PC-9 (cell line): ENCODE results near the gene SMO. TPM values are rescaled to one million over a fixed set of nuclear protein-coding genes. Genes with fewer than 3 reads are reported as not detected.

Experiments used
- BruUV-seq: library from RNA; stranded (reverse); fragments of 400-500 nt; replicated peaks from 2 replicates; lab custom pipeline; 2021; lab: Mats Ljungman, UMichigan
- CTCF ChIA-PET: fragments of 300-600 bp; sonication (Branson Sonifier 250); formaldehyde crosslinking; loops from one replicate; lab custom pipeline; 2022; ENCODE audit warnings: antibody characterized with exemption; lab: Charles Lee
- POLR2A ChIA-PET: fragments of 300-600 bp; sonication (Branson Sonifier 250); formaldehyde crosslinking; loops from one replicate; lab custom pipeline; 2022; ENCODE audit warnings: antibody characterized with exemption; ENCODE audit not compliant: unreplicated experiment; lab: Charles Lee
- DNase-seq, 2 experiments: peaks; one replicate each; pipeline versions ENCODE4 v3.0.0 to v3.0.0-alpha.2; 2015 to 2022; ENCODE audit warnings: mixed read lengths in 1 of 2
- H2AFZ ChIP-seq: fragments of 200-600 bp; sonication (generic); 2 replicates; pipeline ENCODE4 v1.8.1; 2017; ENCODE audit warnings: antibody characterized with exemption
- H3F3A ChIP-seq: fragments of 200-600 bp; sonication (generic); 2 replicates; pipeline ENCODE4 v1.8.1; 2017; ENCODE audit warnings: antibody characterized with exemption, mild to moderate bottlenecking, low read depth; ENCODE audit not compliant: insufficient read depth
- H3K27ac ChIP-seq: fragments of 200-600 bp; sonication (generic); 2 replicates; pipeline ENCODE4 v1.6.1; 2016; ENCODE audit warnings: mixed run types
- H3K27me3 ChIP-seq: fragments of 200-600 bp; sonication (generic); 2 replicates; pipeline ENCODE4 v1.6.1; 2016; ENCODE audit warnings: low read depth, mixed run types; ENCODE audit not compliant: insufficient read depth
- H3K36me3 ChIP-seq: fragments of 200-600 bp; sonication (generic); 2 replicates; pipeline ENCODE4 v1.6.1; 2016; ENCODE audit warnings: low read depth, mixed run types
- H3K4me1 ChIP-seq: fragments of 200-600 bp; sonication (generic); replicated peaks from 2 replicates; pipeline ENCODE4 v1.6.1; 2016; ENCODE audit warnings: mixed run types; ENCODE audit not compliant: insufficient read depth
- H3K4me2 ChIP-seq: fragments of 200-600 bp; sonication (generic); 2 replicates; pipeline ENCODE4 v1.6.1; 2017; ENCODE audit warnings: mixed run types
- H3K4me3 ChIP-seq: fragments of 200-600 bp; sonication (generic); 2 replicates; pipeline ENCODE4 v1.6.1; 2016; ENCODE audit warnings: mixed run types
- H3K79me2 ChIP-seq: fragments of 200-600 bp; sonication (generic); 2 replicates; pipeline ENCODE4 v1.6.1; 2017; ENCODE audit warnings: low read depth, mixed run types
- H3K9me2 ChIP-seq: fragments of 200-600 bp; sonication (generic); 2 replicates; pipeline ENCODE4 v1.8.1; 2017; ENCODE audit warnings: mild to moderate bottlenecking; ENCODE audit not compliant: insufficient read depth
- H3K9me3 ChIP-seq: fragments of 200-600 bp; sonication (generic); 2 replicates; pipeline ENCODE4 v1.8.1; 2016; ENCODE audit warnings: low read depth; ENCODE audit not compliant: insufficient read depth
- H4K20me1 ChIP-seq: fragments of 200-600 bp; sonication (generic); 2 replicates; pipeline ENCODE4 v1.8.1; 2017; ENCODE audit not compliant: insufficient read depth
- CTCF ChIP-seq: fragments of 200-600 bp; sonication (generic); conservative IDR thresholded peaks from 2 replicates; pipeline ENCODE4 v1.6.1; 2017; ENCODE audit warnings: mixed run types, antibody characterized with exemption, mild to moderate bottlenecking, moderate library complexity
- EZH2 ChIP-seq: fragments of 200-600 bp; sonication (generic); IDR thresholded peaks from 2 replicates; pipeline ENCODE4 v1.8.0; 2017; ENCODE audit warnings: antibody characterized with exemption, low read depth
- intact Hi-C: fragments of 100-400 bp; cut with micrococcal nuclease; formaldehyde crosslinking; loops from one replicate; pipeline ENCODE4 v1.10.0; 2022; ENCODE audit not compliant: unreplicated experiment
- total RNA-seq: library from RNA; stranded (reverse); gene quantifications from 2 replicates; pipeline ENCODE4 v1.2.3, GENCODE V29; 2021

The SMO gene
- total RNA-seq, 1 experiment from 2014 or later = 1.2 TPM

- no peaks in the 10 kb centered on the region for H3K27me3 ChIP-seq
- H3K4me2 ChIP-seq = no peak overlapping the region
- TF ChIP-seq CTCF (no peak), EZH2 (no peak)
- H3K27ac ChIP-seq = no peak overlapping the region
- ChIA-PET POLR2A (interaction anchor here (0.6 kb wide), 1 partner anchor 178 kb away, joined by 8 read pairs; no protein-coding TSS in a partner anchor), CTCF (interaction anchor here (0.6 kb wide), 1 partner anchor 112 kb away, joined by 5 read pairs; no protein-coding TSS in a partner anchor)
- H2AFZ ChIP-seq = no peak overlapping the region
- H3K9me3 ChIP-seq = no peaks in the 10 kb centered on the region
- peaks cover 10% of the 10 kb centered on the region for H3K4me1 ChIP-seq
- no peaks in the 10 kb centered on the region for H3K36me3 ChIP-seq
- no peak overlapping the region for H3K4me3 ChIP-seq
- H3K9me2 ChIP-seq = no peaks in the 10 kb centered on the region
- peaks cover 9% of the 10 kb centered on the region for H3K79me2 ChIP-seq
- no TSS peak for BruUV-seq
- DNase-seq = no peak
- intact Hi-C loops = no loop called here
- no peaks in the 10 kb centered on the region for H3F3A ChIP-seq
- H4K20me1 ChIP-seq = no peaks in the 10 kb centered on the region
These were observed 43.2 kb downstream of the SMO start for GRCh38 chr7:129231666-129232065.

GRCh38 chr7:129238546-129238945 is 50.1 kb downstream of the SMO start:
- no TSS peak for BruUV-seq
- Histone ChIP-seq H3K27me3 (no peaks in the 10 kb centered on the region), H3K27ac (no peak overlapping the region), H3K4me1 (peaks cover 6% of the 10 kb centered on the region; the same call in 1 of the 2 replicates), H3F3A (no peaks in the 10 kb centered on the region), H3K36me3 (no peaks in the 10 kb centered on the region), H3K4me2 (no peak overlapping the region), H3K9me2 (no peaks in the 10 kb centered on the region), H3K9me3 (no peaks in the 10 kb centered on the region), H3K4me3 (no peak overlapping the region), H3K79me2 (no peaks in the 10 kb centered on the region), H2AFZ (no peak overlapping the region), H4K20me1 (no peaks in the 10 kb centered on the region)
- TF ChIP-seq EZH2 = no peak
- TF ChIP-seq CTCF = no peak
- intact Hi-C loops = no loop called here
- POLR2A ChIA-PET = no interaction called here
- CTCF ChIA-PET = no interaction called here
- no peak for DNase-seq

GRCh38 chr7:129240119-129240820 is 51.8 kb downstream of the SMO start:
- no peak overlapping the region for H3K4me3 ChIP-seq
- H3K36me3 ChIP-seq = no peaks in the 10 kb centered on the region
- no peaks in the 10 kb centered on the region for H3K9me3 ChIP-seq
- H3K27me3 ChIP-seq = no peaks in the 10 kb centered on the region
- BruUV-seq = no TSS peak
- no peaks in the 10 kb centered on the region for H3F3A ChIP-seq
- POLR2A ChIA-PET = interaction anchor here (0.6 kb wide), 1 partner anchor 406 kb away, joined by 3 read pairs; no protein-coding TSS in a partner anchor
- intact Hi-C loops = no loop called here
- H3K4me1 ChIP-seq = no peaks in the 10 kb centered on the region
- H3K9me2 ChIP-seq = no peaks in the 10 kb centered on the region
- no peak overlapping the region for H3K27ac ChIP-seq
- no peaks in the 10 kb centered on the region for H3K79me2 ChIP-seq
- no peak for DNase-seq
- no peak for TF ChIP-seq EZH2
- no peak for TF ChIP-seq CTCF
- no peaks in the 10 kb centered on the region for H4K20me1 ChIP-seq
- H2AFZ ChIP-seq = no peak overlapping the region
- CTCF ChIA-PET = no interaction called here
- no peak overlapping the region for H3K4me2 ChIP-seq
